ENCODE measurements around the gene FBLIM1. TPM values are rescaled to one million over a fixed set of nuclear protein-coding genes. Genes with fewer than 3 reads are reported as not detected.

The FBLIM1 gene
- total RNA-seq, 3 donors from 2014 or later: 154 to 268 (median 260) TPM

DNA sequence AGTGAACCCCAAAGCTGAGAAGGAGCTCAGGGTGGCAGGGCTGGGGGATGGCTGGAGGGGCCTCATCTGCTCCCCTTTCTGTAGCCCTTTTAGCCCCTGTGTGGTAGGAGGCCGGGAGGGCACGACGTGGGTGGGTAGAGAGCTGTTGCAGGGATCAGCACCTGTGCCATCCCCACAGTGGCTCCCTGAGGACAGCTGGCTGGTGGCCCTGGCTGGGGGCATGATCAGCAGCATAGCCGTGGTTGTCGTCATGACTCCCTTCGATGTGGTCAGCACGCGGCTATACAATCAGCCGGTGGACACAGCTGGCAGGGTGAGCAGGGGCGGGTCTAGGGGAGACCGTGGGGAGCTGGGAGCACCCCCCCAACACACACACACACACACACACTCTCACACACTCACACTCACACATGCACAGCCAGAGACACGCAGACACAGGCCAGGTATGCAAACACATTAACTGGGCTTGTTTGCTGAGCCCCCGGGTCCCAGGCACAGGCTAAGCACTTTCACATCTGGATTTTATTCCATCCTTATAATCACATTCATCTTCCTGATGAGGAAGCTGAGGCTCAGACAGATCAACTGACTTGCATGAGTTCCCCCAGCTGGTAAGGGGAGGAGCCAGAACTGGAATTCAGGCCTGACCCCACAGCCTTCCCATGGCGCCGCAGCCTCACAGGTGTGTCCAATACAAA is 20.0 kb upstream of the FBLIM1 start:
- H3K4me3 ChIP-seq: no peak overlapping the region
- intact Hi-C loops (cut with DNase I, micrococcal nuclease): no loop called here
- ATAC-seq: no peak
- no peaks in the 10 kb centered on the region for H3K36me3 ChIP-seq (ENCODE audit: low read depth)
- TF ChIP-seq CTCF (IDR thresholded peaks at IDR 0.05): no peak
- DNase-seq: no peak
- H3K4me1 ChIP-seq (ENCODE audit: low read depth): peaks cover 46% of the 10 kb centered on the region
- H3K9me3 ChIP-seq: no peaks in the 10 kb centered on the region

DNA sequence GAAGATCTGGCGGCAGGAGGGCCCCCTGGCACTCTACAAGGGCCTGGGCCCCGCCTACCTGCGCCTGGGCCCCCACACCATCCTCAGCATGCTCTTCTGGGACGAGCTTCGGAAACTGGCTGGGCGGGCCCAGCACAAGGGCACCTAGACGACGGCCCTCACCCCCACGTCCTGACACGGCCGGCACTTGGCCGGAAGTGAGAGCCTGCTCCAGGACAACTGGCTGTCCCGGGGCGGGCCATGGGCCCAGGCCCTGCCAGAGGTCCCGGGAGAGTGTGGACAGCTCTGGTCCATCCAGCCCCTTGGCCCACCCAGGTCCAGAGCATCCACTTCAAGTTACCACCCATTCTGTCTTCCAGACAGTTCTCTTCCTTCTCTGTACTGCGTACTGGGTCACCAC is 19.3 kb upstream of the FBLIM1 start:
- Histone ChIP-seq H3K4me3 (no peak overlapping the region), H3K9me3 (no peaks in the 10 kb centered on the region), H3K36me3 (ENCODE audit: low read depth) (no peaks in the 10 kb centered on the region), H3K4me1 (ENCODE audit: low read depth) (peaks cover 46% of the 10 kb centered on the region)
- ATAC-seq (no peak), DNase-seq (peak in 1 of 3 donors; percentile 42)
- intact Hi-C loops (cut with DNase I, micrococcal nuclease): no loop called here
- TF ChIP-seq CTCF (IDR thresholded peaks at IDR 0.05): no peak

GRCh38 chr1:15739745-15740144 is 18.9 kb upstream of the FBLIM1 start:
- DNase-seq (peak in 1 of 3 donors; percentile 53), ATAC-seq (no peak)
- Histone ChIP-seq H3K4me3 (no peak overlapping the region), H3K9me3 (no peaks in the 10 kb centered on the region), H3K4me1 (ENCODE audit: low read depth) (peaks cover 46% of the 10 kb centered on the region), H3K36me3 (ENCODE audit: low read depth) (no peaks in the 10 kb centered on the region)
- intact Hi-C loops (cut with DNase I, micrococcal nuclease): no loop called here
- no peak for TF ChIP-seq CTCF (IDR thresholded peaks at IDR 0.05)

- no peaks in the 10 kb centered on the region for H3K36me3 ChIP-seq (ENCODE audit: low read depth)
- peak; percentile 92 to 95 (median 92) for DNase-seq
- ATAC-seq: peak; percentile 86
- no peaks in the 10 kb centered on the region for H3K9me3 ChIP-seq
- intact Hi-C loops (cut with DNase I, micrococcal nuclease): no loop called here
- peaks cover 33% of the 10 kb centered on the region for H3K4me1 ChIP-seq (ENCODE audit: low read depth)
- TF ChIP-seq CTCF (IDR thresholded peaks at IDR 0.05): peak; percentile 74
- no peak overlapping the region for H3K4me3 ChIP-seq
Measured at GRCh38 chr1:15740924-15741850, 17.4 kb upstream of the FBLIM1 start.

GRCh38 chr1:15742339-15742801 is 16.2 kb upstream of the FBLIM1 start, which contains the start of gene TMEM82:
Gene TMEM82 (plus strand): TSS chr1:15742499. CDS start chr1:15742560, 61 bp downstream.
- ATAC-seq: peak; percentile 72
- H3K36me3 ChIP-seq (ENCODE audit: low read depth): no peaks in the 10 kb centered on the region
- no peaks in the 10 kb centered on the region for H3K9me3 ChIP-seq
- peaks cover 28% of the 10 kb centered on the region for H3K4me1 ChIP-seq (ENCODE audit: low read depth)
- no peak within 1 kb of the TSS for H3K4me3 ChIP-seq
- DNase-seq: peak; percentile 72 to 79 (median 78)
- TF ChIP-seq CTCF (IDR thresholded peaks at IDR 0.05): no peak
- intact Hi-C loops (cut with DNase I, micrococcal nuclease): no loop called here
